Measurements from ENCODE around the gene JAML.

DNA sequence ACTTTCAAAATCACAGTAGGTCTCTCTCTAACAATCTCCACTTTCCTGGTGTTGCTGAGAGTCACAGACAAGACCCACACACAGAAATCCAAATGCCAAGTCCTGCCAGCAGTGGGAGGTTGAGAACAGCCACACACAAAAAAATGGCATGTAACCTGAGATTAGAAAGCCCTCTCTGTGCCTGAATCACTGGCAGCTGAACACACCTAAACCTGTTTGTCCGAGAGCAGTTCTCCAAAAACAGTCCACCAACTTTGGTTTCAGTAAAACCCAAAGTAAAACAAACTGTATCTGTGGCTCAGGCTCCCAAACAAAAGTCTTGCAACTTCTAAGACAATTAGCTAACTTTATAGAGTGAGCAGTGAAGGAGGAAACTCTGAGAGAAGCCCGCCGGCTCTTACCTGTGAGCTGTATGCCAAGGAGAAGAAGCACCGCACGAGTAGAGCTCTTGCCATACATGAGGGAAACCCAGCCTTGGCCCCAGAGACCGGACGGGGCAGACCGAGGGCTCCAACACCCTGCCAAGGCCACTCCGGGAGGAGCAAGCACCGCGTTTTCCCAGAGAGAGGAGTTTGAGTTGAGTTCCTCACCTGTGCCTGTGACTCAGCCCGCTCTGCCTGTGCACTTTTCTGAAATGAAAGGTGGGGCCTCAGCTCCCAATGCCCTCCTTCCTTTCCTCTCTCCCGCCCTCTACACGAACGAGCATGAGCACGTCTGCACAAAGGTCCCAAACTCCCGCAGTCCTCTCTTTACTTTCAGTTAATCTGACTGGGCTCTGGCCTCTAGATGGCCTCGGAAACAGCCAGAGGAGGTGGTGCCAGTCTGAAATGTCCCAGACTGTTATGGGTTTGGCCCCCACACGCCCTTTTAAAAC lies 39.1 kb upstream of the JAML start, which contains the start of gene MPZL2:
- TF ChIP-seq CTCF (IDR thresholded peaks at IDR 0.05) (peak in 3 of 4 donors; percentile 21 to 24 (median 23)), POLR2A (IDR thresholded peaks at IDR 0.05) (peak; percentile 91)
